ENCODE data around the gene LTBR. TPM values are rescaled to one million over a fixed set of nuclear protein-coding genes. Genes with fewer than 3 reads are reported as not detected.

The LTBR gene
- 52.3 and 71.6 TPM in 2 replicates for total RNA-seq

DNA sequence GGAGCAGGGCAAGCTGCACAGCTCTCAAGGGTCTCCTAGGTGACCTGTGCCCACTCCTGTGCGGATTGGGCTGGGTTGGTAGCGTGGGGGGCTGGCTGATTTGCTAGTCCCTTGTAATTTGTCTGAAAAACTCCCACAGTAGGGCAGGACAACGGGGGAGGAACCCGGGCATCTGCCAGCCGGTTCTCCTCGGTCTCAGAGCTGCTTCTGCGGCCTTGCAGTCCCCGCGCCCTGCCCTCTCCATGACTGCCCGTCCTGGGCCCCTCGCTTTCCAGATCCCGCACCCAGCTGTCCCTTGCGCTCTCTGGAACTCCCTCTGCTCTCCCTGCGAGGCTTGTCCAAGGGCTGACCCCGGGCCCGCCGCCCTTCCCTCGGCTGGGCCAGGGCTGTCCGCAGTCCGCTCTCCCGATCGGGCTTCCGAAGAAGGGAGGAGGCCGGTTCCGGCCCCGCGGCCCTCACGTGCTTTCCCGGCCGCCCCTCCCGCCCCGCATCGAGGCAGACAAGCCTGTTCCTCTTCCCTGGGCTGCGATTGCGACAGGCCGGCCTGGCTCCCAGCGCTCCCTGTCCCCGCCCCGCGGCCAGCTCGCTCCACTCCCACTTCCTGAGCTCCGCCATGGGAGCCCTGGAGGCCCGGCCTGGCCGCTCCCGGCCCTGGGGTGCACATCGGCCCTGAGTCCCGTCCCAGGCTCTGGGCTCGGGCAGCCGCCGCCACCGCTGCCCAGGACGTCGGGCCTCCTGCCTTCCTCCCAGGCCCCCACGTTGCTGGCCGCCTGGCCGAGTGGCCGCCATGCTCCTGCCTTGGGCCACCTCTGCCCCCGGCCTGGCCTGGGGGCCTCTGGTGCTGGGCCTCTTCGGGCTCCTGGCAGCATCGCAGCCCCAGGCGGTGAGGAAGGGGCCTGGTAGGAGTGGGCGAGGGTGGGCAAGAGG, at the start of gene LTBR:
LTBR (plus strand) TSS at position 591 of the 927 bp plus-strand sequence; CDS start at position 788, 197 bp downstream.

DNA sequence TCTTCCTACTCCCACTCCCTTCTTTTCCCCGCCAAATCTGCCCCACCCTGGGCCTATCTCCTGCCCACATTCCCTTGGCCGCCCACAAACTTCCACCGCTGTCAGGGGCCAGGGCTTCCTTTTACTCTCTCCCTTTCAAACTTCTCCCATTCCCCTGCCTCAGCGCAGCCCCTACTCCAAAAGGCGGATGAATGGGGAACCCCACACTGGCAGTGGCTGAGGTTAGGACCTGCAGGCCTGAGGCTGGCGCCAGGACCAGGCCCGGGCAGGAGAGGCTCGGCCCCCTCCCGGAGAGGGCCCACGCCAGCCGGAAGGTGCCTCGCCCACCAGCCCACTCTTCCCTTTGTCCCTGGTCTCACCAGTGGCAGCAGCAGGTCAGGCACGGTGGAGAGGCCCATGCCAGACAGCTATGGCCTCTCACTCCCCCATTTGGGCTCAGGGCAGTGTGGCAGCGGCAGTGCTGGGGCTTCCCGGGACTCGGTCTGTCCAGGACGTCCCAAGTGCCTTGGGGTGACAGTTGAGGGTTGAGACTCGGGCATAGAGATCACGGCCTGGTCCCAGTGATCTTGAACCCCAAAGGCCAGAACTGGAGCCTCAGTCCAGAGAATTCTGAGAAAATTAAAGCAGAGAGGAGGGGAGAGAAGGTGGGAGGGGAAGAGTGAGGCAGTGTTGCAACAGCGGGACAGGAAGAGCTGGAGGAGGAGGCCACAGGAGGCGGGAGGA, 42.4 kb upstream of the LTBR start, which contains the start of gene TNFRSF1A:
TNFRSF1A (minus strand) TSS at position 660 of the 723 bp plus-strand sequence; CDS start at position 398, 262 bp downstream.

DNA sequence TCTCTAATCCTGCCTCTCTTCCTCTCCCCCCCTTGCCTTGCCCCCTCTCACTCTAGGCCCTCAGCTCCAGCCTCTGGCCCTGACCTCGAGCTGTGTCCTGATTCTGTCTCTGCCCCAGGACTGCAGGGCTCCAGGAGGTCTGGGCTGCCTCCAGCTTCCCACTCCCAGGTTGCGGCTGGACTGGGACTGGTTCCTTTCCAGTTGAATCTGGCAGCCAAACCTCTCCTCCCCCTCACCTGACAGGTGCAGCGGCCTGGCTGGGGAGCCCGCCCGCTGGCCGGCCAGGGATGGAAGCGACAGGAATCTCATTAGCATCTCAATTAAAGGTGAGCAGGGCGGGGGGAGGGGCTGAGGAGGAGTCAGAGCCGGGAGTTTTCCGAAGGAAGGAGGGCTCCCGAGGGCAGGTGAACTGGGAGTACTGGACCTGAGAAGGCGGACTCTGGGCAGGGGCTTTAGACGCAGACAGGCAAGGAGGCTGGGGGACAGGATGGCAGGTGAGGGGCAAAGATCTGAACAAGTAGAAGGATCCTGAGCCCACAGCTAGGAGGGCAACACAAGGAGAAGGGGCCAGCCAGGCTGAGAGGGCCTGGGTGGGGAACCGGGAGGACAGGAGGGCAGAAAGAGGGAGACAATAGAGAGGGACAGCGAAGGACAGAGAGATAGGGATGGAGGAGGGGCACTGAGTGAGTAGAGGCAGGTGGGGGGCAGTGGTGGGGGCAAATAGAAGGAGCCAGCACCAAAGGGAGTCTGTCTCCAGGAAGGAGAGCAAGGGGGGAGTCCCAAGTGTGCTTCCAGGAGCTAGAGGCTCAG, 8.5 kb upstream of the LTBR start, which contains the start of gene SCNN1A:
SCNN1A (minus strand) TSS at position 295 of the 810 bp plus-strand sequence. CDS start 780 bp downstream, outside the sequence.

Other genes with a start within 250 kb of the LTBR start
- 408 and 476 TPM in 2 replicates for gene CD9, start 183.8 kb upstream of the LTBR start, total RNA-seq
- gene PLEKHG6, start 73.5 kb upstream of the LTBR start, total RNA-seq, result under 0.01 and 0.09 TPM in 2 replicates
- 99.0 and 112 TPM in 2 replicates for gene TNFRSF1A, start 42.1 kb upstream of the LTBR start, total RNA-seq
- gene SCNN1A, start 8.6 kb upstream of the LTBR start, total RNA-seq, result under 0.01 and 0.37 TPM in 2 replicates
- gene CD27, start 60.8 kb downstream of the LTBR start, total RNA-seq, result 0.09 and 0.14 TPM in 2 replicates
- 8.5 and 11.8 TPM in 2 replicates for gene TAPBPL, start 67.9 kb downstream of the LTBR start, total RNA-seq
- 7.8 and 10.0 TPM in 2 replicates for gene VAMP1, start 86.5 kb downstream of the LTBR start, total RNA-seq
- gene MRPL51, start 109.1 kb downstream of the LTBR start, total RNA-seq, result 143 and 163 TPM in 2 replicates
- 26.3 and 28.8 TPM in 2 replicates for gene NCAPD2, start 109.9 kb downstream of the LTBR start, total RNA-seq
- 7,747 and 9,147 TPM in 2 replicates for gene GAPDH, start 150.4 kb downstream of the LTBR start, total RNA-seq
- 11.2 and 13.2 TPM in 2 replicates for gene IFFO1, start 171.9 kb downstream of the LTBR start, total RNA-seq
- gene NOP2, start 184.1 kb downstream of the LTBR start, total RNA-seq, result 9.8 and 17.4 TPM in 2 replicates
- gene CHD4, start 223.2 kb downstream of the LTBR start, total RNA-seq, result 189 and 195 TPM in 2 replicates